HCT116 (cell line): Measurements from ENCODE around the gene CCDC14.

Experiments
- CTCF ChIP-seq, 3 experiments: fragments of 200-600 bp in 1 of 3; sonication (generic) in 1 of 3; IDR thresholded peaks in 2 of 3; conservative IDR thresholded peaks in 1 of 3; 2 replicates each; pipeline ENCODE4 v1.5.1; 2012 to 2017; ENCODE audit warnings: low read depth in 2 of 3, low read length in 2 of 3, antibody characterized with exemption in 1 of 3, borderline replicate concordance in 1 of 3, control low read depth in 1 of 3, mild to moderate bottlenecking in 1 of 3, mixed read lengths in 1 of 3, mixed run types in 1 of 3, moderate library complexity in 1 of 3; ENCODE audit not compliant: insufficient read depth in 1 of 3
- EGR1 ChIP-seq: IDR thresholded peaks from 2 replicates; pipeline ENCODE4 v1.6.1; 2012; ENCODE audit warnings: low read depth
- EZH2 ChIP-seq: fragments of 200-600 bp; sonication (generic); IDR thresholded peaks from 2 replicates; pipeline ENCODE4 v1.6.1; 2017; ENCODE audit warnings: antibody characterized with exemption, mixed run types
- JUND ChIP-seq: IDR thresholded peaks from 2 replicates; pipeline ENCODE4 v1.6.1; 2012
- POLR2A ChIP-seq: IDR thresholded peaks from 2 replicates; pipeline ENCODE4 v1.7.0; 2011; ENCODE audit warnings: borderline replicate concordance; ENCODE audit not compliant: insufficient read depth, insufficient read length; ENCODE audit errors: extremely low read depth
- POLR2AphosphoS5 ChIP-seq: IDR thresholded peaks from 2 replicates; pipeline ENCODE4 v1.6.1; 2011; ENCODE audit warnings: mild to moderate bottlenecking, low read depth, low read length, moderate library complexity
- RAD21 ChIP-seq: IDR thresholded peaks from 2 replicates; pipeline ENCODE4 v1.6.1; 2012; ENCODE audit warnings: low read depth, mild to moderate bottlenecking
- SP1 ChIP-seq: IDR thresholded peaks from 2 replicates; pipeline ENCODE4 v1.6.1; 2012; ENCODE audit warnings: low read depth
- TCF7L2 ChIP-seq: IDR thresholded peaks from 2 replicates; pipeline ENCODE4 v1.7.0; 2011; ENCODE audit warnings: borderline replicate concordance, inconsistent platforms; ENCODE audit not compliant: insufficient read depth, insufficient read length; ENCODE audit errors: extremely low read depth
- YY1 ChIP-seq: IDR thresholded peaks from 2 replicates; pipeline ENCODE4 v1.6.1; 2011; ENCODE audit warnings: low read length, low read depth, moderate library complexity, mild to moderate bottlenecking; ENCODE audit not compliant: insufficient replicate concordance; ENCODE audit errors: extremely low read depth
- ZFX ChIP-seq: fragments of 450-650 bp; IDR thresholded peaks from 2 replicates; pipeline ENCODE4 v1.6.1; 2017
- TF ChIP-seq, protein P1 (sequence below): IDR thresholded peaks from 2 replicates; pipeline ENCODE4 v1.6.1; 2012
- TF ChIP-seq, protein P2 (sequence below): IDR thresholded peaks from 2 replicates; pipeline ENCODE4 v1.6.1; 2012
- TF ChIP-seq, protein P3 (sequence below): IDR thresholded peaks from 2 replicates; pipeline ENCODE4 v1.6.1; 2012; ENCODE audit warnings: low read depth

DNA sequence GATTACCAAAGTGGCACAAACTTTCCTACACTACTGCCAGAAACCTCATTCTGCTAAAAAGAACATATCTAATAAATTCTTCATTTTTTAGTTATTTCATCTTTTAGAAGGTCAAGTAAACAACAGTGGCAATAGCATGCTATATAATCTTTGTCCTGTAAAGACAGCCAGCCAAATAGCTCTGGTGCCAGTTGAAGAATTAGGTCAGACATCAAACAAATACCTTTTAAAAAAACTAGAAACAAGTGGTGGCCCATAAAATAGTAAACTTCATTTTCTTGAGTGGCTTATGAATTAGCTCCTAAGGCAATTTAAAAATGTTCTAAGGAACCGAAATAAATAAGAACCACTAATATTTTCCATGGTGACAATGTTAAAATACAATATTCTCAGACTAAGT is 19.5 kb downstream of the CCDC14 start:
- TF ChIP-seq CTCF (IDR thresholded peaks at IDR 0.05 in 2 of 3, conservative IDR thresholded peaks at IDR 0.05 in 1 of 3; ENCODE audit: borderline replicate concordance in 1 of 3, insufficient read depth in 1 of 3, low read depth in 2 of 3, low read length in 2 of 3) = no peak
- no peak for TF ChIP-seq JUND
- TF ChIP-seq EZH2 = no peak
- TF ChIP-seq, protein P1, sequence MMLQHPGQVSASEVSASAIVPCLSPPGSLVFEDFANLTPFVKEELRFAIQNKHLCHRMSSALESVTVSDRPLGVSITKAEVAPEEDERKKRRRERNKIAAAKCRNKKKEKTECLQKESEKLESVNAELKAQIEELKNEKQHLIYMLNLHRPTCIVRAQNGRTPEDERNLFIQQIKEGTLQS = no peak
- no peak for TF ChIP-seq POLR2A
- no peak for TF ChIP-seq EGR1
- no peak for TF ChIP-seq YY1
- no peak for TF ChIP-seq TCF7L2
- TF ChIP-seq RAD21 = no peak
- TF ChIP-seq POLR2AphosphoS5 = no peak
- TF ChIP-seq ZFX = no peak
- TF ChIP-seq SP1 = no peak
- TF ChIP-seq, protein P2, sequence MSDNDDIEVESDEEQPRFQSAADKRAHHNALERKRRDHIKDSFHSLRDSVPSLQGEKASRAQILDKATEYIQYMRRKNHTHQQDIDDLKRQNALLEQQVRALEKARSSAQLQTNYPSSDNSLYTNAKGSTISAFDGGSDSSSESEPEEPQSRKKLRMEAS = no peak
- TF ChIP-seq, protein P3, sequence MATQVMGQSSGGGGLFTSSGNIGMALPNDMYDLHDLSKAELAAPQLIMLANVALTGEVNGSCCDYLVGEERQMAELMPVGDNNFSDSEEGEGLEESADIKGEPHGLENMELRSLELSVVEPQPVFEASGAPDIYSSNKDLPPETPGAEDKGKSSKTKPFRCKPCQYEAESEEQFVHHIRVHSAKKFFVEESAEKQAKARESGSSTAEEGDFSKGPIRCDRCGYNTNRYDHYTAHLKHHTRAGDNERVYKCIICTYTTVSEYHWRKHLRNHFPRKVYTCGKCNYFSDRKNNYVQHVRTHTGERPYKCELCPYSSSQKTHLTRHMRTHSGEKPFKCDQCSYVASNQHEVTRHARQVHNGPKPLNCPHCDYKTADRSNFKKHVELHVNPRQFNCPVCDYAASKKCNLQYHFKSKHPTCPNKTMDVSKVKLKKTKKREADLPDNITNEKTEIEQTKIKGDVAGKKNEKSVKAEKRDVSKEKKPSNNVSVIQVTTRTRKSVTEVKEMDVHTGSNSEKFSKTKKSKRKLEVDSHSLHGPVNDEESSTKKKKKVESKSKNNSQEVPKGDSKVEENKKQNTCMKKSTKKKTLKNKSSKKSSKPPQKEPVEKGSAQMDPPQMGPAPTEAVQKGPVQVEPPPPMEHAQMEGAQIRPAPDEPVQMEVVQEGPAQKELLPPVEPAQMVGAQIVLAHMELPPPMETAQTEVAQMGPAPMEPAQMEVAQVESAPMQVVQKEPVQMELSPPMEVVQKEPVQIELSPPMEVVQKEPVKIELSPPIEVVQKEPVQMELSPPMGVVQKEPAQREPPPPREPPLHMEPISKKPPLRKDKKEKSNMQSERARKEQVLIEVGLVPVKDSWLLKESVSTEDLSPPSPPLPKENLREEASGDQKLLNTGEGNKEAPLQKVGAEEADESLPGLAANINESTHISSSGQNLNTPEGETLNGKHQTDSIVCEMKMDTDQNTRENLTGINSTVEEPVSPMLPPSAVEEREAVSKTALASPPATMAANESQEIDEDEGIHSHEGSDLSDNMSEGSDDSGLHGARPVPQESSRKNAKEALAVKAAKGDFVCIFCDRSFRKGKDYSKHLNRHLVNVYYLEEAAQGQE = no peak
